Measurements from ENCODE around the gene MSX2. TPM values are rescaled to one million over a fixed set of nuclear protein-coding genes. Genes with fewer than 3 reads are reported as not detected.

Gene MSX2
- total RNA-seq, 1 experiment from 2014 or later = 4.9 TPM

GRCh38 chr5:174688441-174689354 is 35.7 kb upstream of the MSX2 start:
- TF ChIP-seq EZH2 (IDR thresholded peaks at IDR 0.05; ENCODE audit: low read length, unreplicated experiment) (no peak), CTCF (conservative IDR thresholded peaks at IDR 0.05; ENCODE audit: low read depth, low read length) (no peak), EZH2phosphoT487 (IDR thresholded peaks at IDR 0.05; ENCODE audit: borderline replicate concordance, low read length) (no peak)
- H3K4me3 ChIP-seq (ENCODE audit: low read length) = no peak overlapping the region
- ATAC-seq = no peak
- BruUV-seq (replicated peaks) = no TSS peak
- CTCF ChIA-PET = no interaction called here
- intact Hi-C loops (cut with micrococcal nuclease) = no loop called here
- no peak overlapping the region for H3K4me2 ChIP-seq (ENCODE audit: low read length)
- H3K27ac ChIP-seq (ENCODE audit: low read length) = no peak overlapping the region
- H4K20me1 ChIP-seq (ENCODE audit: low read length) = no peaks in the 10 kb centered on the region
- no peaks in the 10 kb centered on the region for H3K9me3 ChIP-seq (ENCODE audit: low read length)
- no peak for DNase-seq
- POLR2A ChIA-PET (ENCODE audit: unreplicated experiment) = no interaction called here
- no peaks in the 10 kb centered on the region for H3K36me3 ChIP-seq (ENCODE audit: low read depth, low read length)
- H3K79me2 ChIP-seq (ENCODE audit: low read length) = no peaks in the 10 kb centered on the region
- H3K27me3 ChIP-seq (ENCODE audit: low read length) = peaks cover 24% of the 10 kb centered on the region
- H2AFZ ChIP-seq (ENCODE audit: low read length) = no peak overlapping the region
- no peaks in the 10 kb centered on the region for H3K4me1 ChIP-seq (ENCODE audit: insufficient read depth, low read length)
- H3F3A ChIP-seq (ENCODE audit: low read length, unreplicated experiment) = no peaks in the 10 kb centered on the region
- H3K9ac ChIP-seq (ENCODE audit: low read length) = no peak overlapping the region
- no peaks in the 10 kb centered on the region for H3K9me2 ChIP-seq (replicated peaks; ENCODE audit: low read length)

- no peaks in the 10 kb centered on the region for H3F3A ChIP-seq (ENCODE audit: low read length, unreplicated experiment)
- no peak for ATAC-seq
- no peak overlapping the region for H3K9ac ChIP-seq (ENCODE audit: low read length)
- H3K36me3 ChIP-seq (ENCODE audit: low read depth, low read length) = no peaks in the 10 kb centered on the region
- H3K4me3 ChIP-seq (ENCODE audit: low read length) = no peak overlapping the region
- DNase-seq = peak; percentile 23
- H3K4me1 ChIP-seq (ENCODE audit: insufficient read depth, low read length) = no peaks in the 10 kb centered on the region
- intact Hi-C loops (cut with micrococcal nuclease) = no loop called here
- peaks cover 27% of the 10 kb centered on the region for H3K27me3 ChIP-seq (ENCODE audit: low read length)
- no peaks in the 10 kb centered on the region for H3K9me3 ChIP-seq (ENCODE audit: low read length)
- no peak overlapping the region for H2AFZ ChIP-seq (ENCODE audit: low read length)
- no peaks in the 10 kb centered on the region for H4K20me1 ChIP-seq (ENCODE audit: low read length)
- H3K27ac ChIP-seq (ENCODE audit: low read length) = no peak overlapping the region
- no peak for TF ChIP-seq EZH2 (IDR thresholded peaks at IDR 0.05; ENCODE audit: low read length, unreplicated experiment)
- TF ChIP-seq CTCF (conservative IDR thresholded peaks at IDR 0.05; ENCODE audit: low read depth, low read length) = no peak
- TF ChIP-seq EZH2phosphoT487 (IDR thresholded peaks at IDR 0.05; ENCODE audit: borderline replicate concordance, low read length) = no peak
- H3K9me2 ChIP-seq (replicated peaks; ENCODE audit: low read length) = no peaks in the 10 kb centered on the region
- ChIA-PET POLR2A (ENCODE audit: unreplicated experiment) (no interaction called here), CTCF (no interaction called here)
- H3K79me2 ChIP-seq (ENCODE audit: low read length) = no peaks in the 10 kb centered on the region
- no peak overlapping the region for H3K4me2 ChIP-seq (ENCODE audit: low read length)
- BruUV-seq (replicated peaks) = no TSS peak
Observed at GRCh38 chr5:174690271-174690670, 34.1 kb upstream of the MSX2 start.

- no peaks in the 10 kb centered on the region for H3K79me2 ChIP-seq (ENCODE audit: low read length)
- no peaks in the 10 kb centered on the region for H3K9me2 ChIP-seq (replicated peaks; ENCODE audit: low read length)
- H3K4me2 ChIP-seq (ENCODE audit: low read length) = no peak overlapping the region
- CTCF ChIA-PET = no interaction called here
- H3F3A ChIP-seq (ENCODE audit: low read length, unreplicated experiment) = no peaks in the 10 kb centered on the region
- no peaks in the 10 kb centered on the region for H4K20me1 ChIP-seq (ENCODE audit: low read length)
- no peaks in the 10 kb centered on the region for H3K9me3 ChIP-seq (ENCODE audit: low read length)
- H3K27me3 ChIP-seq (ENCODE audit: low read length) = peaks cover 25% of the 10 kb centered on the region
- intact Hi-C loops (cut with micrococcal nuclease) = no loop called here
- H2AFZ ChIP-seq (ENCODE audit: low read length) = no peak overlapping the region
- H3K36me3 ChIP-seq (ENCODE audit: low read depth, low read length) = no peaks in the 10 kb centered on the region
- TF ChIP-seq CTCF (conservative IDR thresholded peaks at IDR 0.05; ENCODE audit: low read depth, low read length) (no peak), EZH2phosphoT487 (IDR thresholded peaks at IDR 0.05; ENCODE audit: borderline replicate concordance, low read length) (no peak), EZH2 (IDR thresholded peaks at IDR 0.05; ENCODE audit: low read length, unreplicated experiment) (no peak)
- no peak for ATAC-seq
- no peaks in the 10 kb centered on the region for H3K4me1 ChIP-seq (ENCODE audit: insufficient read depth, low read length)
- H3K9ac ChIP-seq (ENCODE audit: low read length) = no peak overlapping the region
- no peak overlapping the region for H3K27ac ChIP-seq (ENCODE audit: low read length)
- no peak overlapping the region for H3K4me3 ChIP-seq (ENCODE audit: low read length)
- BruUV-seq (replicated peaks) = no TSS peak
- DNase-seq = no peak
- POLR2A ChIA-PET (ENCODE audit: unreplicated experiment) = no interaction called here
Observed at GRCh38 chr5:174692381-174692780, 32.0 kb upstream of the MSX2 start.
